ENCODE measurements around the gene GABRG3. TPM values are rescaled to one million over a fixed set of nuclear protein-coding genes. Genes with fewer than 3 reads are reported as not detected.
A peak's percentile ranks its signal among the peaks of the same experiment; 100 is the strongest.

The GABRG3 gene
- total and polyA plus RNA-seq, 3 donors from 2014 or later, result 3.7 to 13.4 (median 6.9) TPM

DNA sequence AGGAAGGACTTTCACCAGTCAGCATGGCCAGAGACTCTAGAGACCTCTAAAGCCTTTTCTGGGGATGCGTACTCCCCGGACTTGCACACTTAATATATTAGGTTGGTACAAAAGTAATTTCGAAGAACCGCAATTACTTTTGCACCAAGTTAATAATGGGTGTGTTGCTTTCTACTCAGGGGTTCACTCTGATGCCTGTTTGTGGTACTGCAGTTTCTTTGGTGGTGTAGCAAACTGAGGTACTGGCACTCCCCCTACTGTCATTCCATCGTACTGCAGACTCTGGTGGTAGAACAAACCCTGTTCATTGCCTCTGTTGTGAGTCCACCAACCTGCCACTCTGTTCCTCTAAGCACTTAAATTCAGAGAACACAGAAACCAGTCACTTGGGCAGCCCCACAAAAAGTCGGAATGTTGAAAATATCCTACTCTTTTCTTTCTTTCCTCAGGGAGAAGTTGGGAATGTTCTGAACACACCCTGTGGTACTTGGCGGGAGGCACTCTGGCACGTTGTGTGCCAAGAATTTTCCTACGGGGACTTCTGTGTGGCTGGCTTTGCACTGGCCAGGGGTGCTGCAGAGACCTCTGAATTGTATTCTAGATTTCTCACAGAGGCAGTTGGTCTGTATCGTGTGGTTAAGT, 46.3 kb downstream of the GABRG3 start:
- intact Hi-C loops (cut with DNase I; ENCODE audit: low total_unique reads), result no loop called here
- peak; percentile 83 for DNase-seq
- Histone ChIP-seq H3K4me3 (no peak overlapping the region), H3K27me3 (no peaks in the 10 kb centered on the region), H3K4me1 (no peaks in the 10 kb centered on the region), H3K27ac (no peak overlapping the region), H3K9me3 (no peaks in the 10 kb centered on the region), H3K36me3 (ENCODE audit: low read depth, missing control alignments) (no peaks in the 10 kb centered on the region)
- 49 to 50% methylated on average over 10 of the region's 10 CpGs for WGBS, 2 donors
- no peak for TF ChIP-seq POLR2A (IDR thresholded peaks at IDR 0.05)
- TF ChIP-seq, protein P1, sequence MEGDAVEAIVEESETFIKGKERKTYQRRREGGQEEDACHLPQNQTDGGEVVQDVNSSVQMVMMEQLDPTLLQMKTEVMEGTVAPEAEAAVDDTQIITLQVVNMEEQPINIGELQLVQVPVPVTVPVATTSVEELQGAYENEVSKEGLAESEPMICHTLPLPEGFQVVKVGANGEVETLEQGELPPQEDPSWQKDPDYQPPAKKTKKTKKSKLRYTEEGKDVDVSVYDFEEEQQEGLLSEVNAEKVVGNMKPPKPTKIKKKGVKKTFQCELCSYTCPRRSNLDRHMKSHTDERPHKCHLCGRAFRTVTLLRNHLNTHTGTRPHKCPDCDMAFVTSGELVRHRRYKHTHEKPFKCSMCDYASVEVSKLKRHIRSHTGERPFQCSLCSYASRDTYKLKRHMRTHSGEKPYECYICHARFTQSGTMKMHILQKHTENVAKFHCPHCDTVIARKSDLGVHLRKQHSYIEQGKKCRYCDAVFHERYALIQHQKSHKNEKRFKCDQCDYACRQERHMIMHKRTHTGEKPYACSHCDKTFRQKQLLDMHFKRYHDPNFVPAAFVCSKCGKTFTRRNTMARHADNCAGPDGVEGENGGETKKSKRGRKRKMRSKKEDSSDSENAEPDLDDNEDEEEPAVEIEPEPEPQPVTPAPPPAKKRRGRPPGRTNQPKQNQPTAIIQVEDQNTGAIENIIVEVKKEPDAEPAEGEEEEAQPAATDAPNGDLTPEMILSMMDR (IDR thresholded peaks at IDR 0.05), result peak; percentile 50 to 74 (median 64)

DNA sequence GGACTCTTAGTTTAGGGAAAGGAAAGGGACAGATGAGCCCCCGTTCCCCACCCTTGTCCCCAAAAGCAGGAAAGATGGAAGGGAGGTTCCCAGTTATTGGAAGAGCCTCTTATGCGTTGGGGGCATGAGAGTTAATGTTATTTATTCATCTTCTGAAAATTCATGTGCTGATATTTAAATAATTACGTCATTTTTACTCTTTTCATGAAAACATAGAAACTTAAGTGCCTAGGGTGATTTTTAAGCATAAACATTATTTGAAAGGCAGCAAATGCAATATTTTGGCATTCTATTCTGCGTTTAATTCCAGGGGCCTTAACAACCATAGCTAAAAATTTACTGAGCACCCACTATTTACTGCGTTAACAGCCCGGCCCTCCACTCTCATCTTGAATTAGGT, 48.7 kb downstream of the GABRG3 start:
- Histone ChIP-seq H3K9me3 (no peaks in the 10 kb centered on the region), H3K27ac (no peak overlapping the region), H3K27me3 (no peaks in the 10 kb centered on the region), H3K4me3 (no peak overlapping the region), H3K4me1 (no peaks in the 10 kb centered on the region), H3K36me3 (ENCODE audit: low read depth, missing control alignments) (no peaks in the 10 kb centered on the region)
- no peak for DNase-seq
- intact Hi-C loops (cut with DNase I; ENCODE audit: low total_unique reads), result no loop called here
- TF ChIP-seq, protein P1 (IDR thresholded peaks at IDR 0.05), result no peak
- no peak for TF ChIP-seq POLR2A (IDR thresholded peaks at IDR 0.05)
- WGBS, 2 donors, result 86 to 93% methylated on average over 6 of the region's 6 CpGs

DNA sequence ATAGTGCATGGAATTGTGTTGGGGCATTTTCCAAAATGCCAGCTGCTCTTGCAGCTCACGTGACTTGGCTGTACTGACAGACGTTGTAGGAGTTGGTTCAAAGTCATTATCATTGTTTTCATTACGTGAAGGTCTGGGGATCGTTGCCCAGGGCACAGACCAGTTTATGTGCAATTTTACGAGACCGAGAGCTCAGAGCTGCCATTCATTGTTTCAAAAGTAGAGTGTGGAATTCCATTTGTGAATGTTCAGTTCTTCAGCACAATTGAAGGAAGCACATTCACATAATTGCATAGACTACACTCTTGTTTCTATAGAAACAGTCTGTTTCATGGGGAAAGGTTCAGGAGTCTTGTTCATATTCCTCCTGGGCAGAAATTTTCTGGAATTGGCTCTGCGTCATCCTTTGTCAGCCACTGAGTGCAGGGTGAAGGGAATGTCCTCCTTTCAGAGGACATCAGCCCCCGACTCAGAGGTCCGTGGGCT, 54.5 kb downstream of the GABRG3 start:
- 48 to 55% methylated on average over 9 of the region's 9 CpGs for WGBS, 2 donors
- TF ChIP-seq POLR2A (IDR thresholded peaks at IDR 0.05), result no peak
- TF ChIP-seq, protein P1 (IDR thresholded peaks at IDR 0.05), result no peak
- no peaks in the 10 kb centered on the region for H3K36me3 ChIP-seq (ENCODE audit: low read depth, missing control alignments)
- H3K27ac ChIP-seq, result no peak overlapping the region
- DNase-seq, result no peak
- intact Hi-C loops (cut with DNase I; ENCODE audit: low total_unique reads), result no loop called here
- no peak overlapping the region for H3K4me3 ChIP-seq
- no peaks in the 10 kb centered on the region for H3K27me3 ChIP-seq
- no peaks in the 10 kb centered on the region for H3K9me3 ChIP-seq
- H3K4me1 ChIP-seq, result no peaks in the 10 kb centered on the region

DNA sequence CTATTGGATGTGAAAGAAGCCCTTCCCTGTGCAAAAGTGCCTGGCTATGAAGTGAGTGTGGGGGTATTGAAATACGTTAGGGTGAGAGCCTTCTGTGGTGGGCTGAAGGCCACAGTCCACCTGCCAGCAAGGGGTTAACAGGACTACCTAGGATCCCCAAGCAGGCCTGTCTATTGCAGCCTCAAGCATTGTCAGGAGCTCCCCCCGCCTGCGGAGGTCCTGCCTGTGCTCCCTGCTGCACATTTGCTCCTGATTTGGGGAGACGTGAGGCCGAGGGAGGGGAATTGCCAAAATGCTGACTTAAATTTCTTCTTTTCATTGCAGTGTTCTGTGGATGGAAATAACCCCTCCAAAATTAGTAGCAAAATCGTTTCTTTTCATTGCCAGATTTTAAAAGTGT, 56.2 kb downstream of the GABRG3 start:
- Histone ChIP-seq H3K4me3 (no peak overlapping the region), H3K4me1 (no peaks in the 10 kb centered on the region), H3K27me3 (no peaks in the 10 kb centered on the region), H3K36me3 (ENCODE audit: low read depth, missing control alignments) (no peaks in the 10 kb centered on the region), H3K27ac (no peak overlapping the region), H3K9me3 (no peaks in the 10 kb centered on the region)
- TF ChIP-seq, protein P1 (IDR thresholded peaks at IDR 0.05), result no peak
- no peak for TF ChIP-seq POLR2A (IDR thresholded peaks at IDR 0.05)
- intact Hi-C loops (cut with DNase I; ENCODE audit: low total_unique reads), result no loop called here
- DNase-seq, result no peak
- 65 to 70% methylated on average over 6 of the region's 6 CpGs for WGBS, 2 donors
